ENCODE results near the gene RSU1. TPM values are rescaled to one million over a fixed set of nuclear protein-coding genes. Genes with fewer than 3 reads are reported as not detected.
A peak's percentile ranks its signal among the peaks of the same experiment; 100 is the strongest.

RSU1 gene
- polyA plus RNA-seq, 3 donors, result 45.7 to 111 (median 100) TPM

DNA sequence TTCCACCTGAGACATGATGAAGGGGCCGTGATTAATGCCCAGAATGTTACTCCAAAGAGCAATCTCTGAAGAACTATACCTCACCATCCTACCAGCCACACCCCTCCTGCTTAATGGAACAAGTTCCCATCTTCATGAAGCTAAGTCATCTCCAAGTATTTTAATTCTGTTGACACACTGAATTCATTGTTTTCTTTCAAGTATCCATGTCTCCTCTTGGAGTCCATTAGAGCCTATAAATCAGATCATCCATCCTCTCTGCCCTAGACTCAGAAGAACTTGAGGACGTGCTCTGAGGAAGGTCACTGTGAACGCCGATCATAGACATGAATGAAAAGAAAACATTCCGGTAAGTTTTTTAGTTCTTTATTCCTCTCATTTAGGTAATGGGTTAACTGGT is 126.8 kb downstream of the RSU1 start:
- Histone ChIP-seq H2AFZ (ENCODE audit: insufficient read depth, low read depth, low read length, poor library complexity, severe bottlenecking) (no peak overlapping the region), H3K4me1 (ENCODE audit: control insufficient read depth in 1 of 2, insufficient read depth in 2 of 2, low read length in 2 of 2) (no peaks in the 10 kb centered on the region), H3K9me3 (replicated peaks in 1 of 2; ENCODE audit: control insufficient read depth in 1 of 2, insufficient read depth in 1 of 2, low read length in 2 of 2) (no peaks in the 10 kb centered on the region), H3K9ac (ENCODE audit: insufficient read depth, low read length, poor library complexity, severe bottlenecking) (no peak overlapping the region), H3K27me3 (ENCODE audit: control insufficient read depth in 2 of 2, insufficient read depth in 2 of 2, low read length in 2 of 2) (no peaks in the 10 kb centered on the region), H3K79me2 (ENCODE audit: insufficient read depth, low read length) (no peaks in the 10 kb centered on the region), H4K20me1 (ENCODE audit: insufficient read depth, low read length) (no peaks in the 10 kb centered on the region), H3K4me2 (replicated peaks; ENCODE audit: extremely low read depth, low read length, poor library complexity, severe bottlenecking) (no peak overlapping the region), H3K36me3 (replicated peaks in 1 of 2; ENCODE audit: control insufficient read depth in 1 of 2, insufficient read depth in 2 of 2, low read length in 2 of 2) (peaks cover 5 to 30% of the 10 kb centered on the region in 2 donors), H3K4me3 (replicated peaks in 1 of 3; ENCODE audit: low read depth in 2 of 3, low read length in 3 of 3) (no peak overlapping the region), H3K27ac (ENCODE audit: low read depth in 1 of 2, low read length in 2 of 2) (no peak overlapping the region)
- Mint-ChIP-seq H3K9me3 (peaks cover 0 to 1% (median 0%) of the 10 kb centered on the region in 7 donors), H3K27ac (peak overlapping the region in 1 of 7 donors; percentile 46), H3K4me3 (no peak overlapping the region), H3K36me3 (peaks cover 36 to 48% of the 10 kb centered on the region in 2 donors), H3K4me1 (no peaks in the 10 kb centered on the region), H3K27me3 (ENCODE audit: low read depth in 3 of 3) (peaks cover 0 to 5% (median 0%) of the 10 kb centered on the region in 3 donors)
- TF ChIP-seq, protein P1, sequence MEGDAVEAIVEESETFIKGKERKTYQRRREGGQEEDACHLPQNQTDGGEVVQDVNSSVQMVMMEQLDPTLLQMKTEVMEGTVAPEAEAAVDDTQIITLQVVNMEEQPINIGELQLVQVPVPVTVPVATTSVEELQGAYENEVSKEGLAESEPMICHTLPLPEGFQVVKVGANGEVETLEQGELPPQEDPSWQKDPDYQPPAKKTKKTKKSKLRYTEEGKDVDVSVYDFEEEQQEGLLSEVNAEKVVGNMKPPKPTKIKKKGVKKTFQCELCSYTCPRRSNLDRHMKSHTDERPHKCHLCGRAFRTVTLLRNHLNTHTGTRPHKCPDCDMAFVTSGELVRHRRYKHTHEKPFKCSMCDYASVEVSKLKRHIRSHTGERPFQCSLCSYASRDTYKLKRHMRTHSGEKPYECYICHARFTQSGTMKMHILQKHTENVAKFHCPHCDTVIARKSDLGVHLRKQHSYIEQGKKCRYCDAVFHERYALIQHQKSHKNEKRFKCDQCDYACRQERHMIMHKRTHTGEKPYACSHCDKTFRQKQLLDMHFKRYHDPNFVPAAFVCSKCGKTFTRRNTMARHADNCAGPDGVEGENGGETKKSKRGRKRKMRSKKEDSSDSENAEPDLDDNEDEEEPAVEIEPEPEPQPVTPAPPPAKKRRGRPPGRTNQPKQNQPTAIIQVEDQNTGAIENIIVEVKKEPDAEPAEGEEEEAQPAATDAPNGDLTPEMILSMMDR (IDR thresholded peaks at IDR 0.05), result no peak
- no peak for DNase-seq
- intact Hi-C loops (cut with micrococcal nuclease), result no loop called here
- WGBS (ENCODE audit: insufficient coverage), result 93% methylated on average over 2 of the region's 5 CpGs

DNA sequence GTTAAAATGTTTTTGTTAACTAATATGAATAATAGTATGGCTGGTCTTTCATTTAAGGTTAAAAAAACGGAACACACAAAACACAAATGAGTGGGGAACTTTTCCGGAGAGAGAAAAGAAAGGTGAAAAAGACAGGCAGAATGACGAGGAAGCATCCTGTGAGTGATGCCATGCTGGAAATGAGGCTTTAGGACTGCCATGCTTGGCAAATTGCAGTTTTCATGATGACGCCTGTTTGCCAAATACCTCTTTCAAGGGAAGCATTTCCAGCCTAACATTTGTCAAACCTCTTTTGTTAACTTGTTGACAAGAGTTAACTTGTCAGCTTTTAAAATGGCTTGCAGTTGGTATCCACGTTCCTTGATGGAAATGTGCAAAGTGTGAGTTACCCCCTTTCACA is 127.5 kb downstream of the RSU1 start:
- Histone ChIP-seq H3K4me2 (replicated peaks; ENCODE audit: extremely low read depth, low read length, poor library complexity, severe bottlenecking) (no peak overlapping the region), H3K4me1 (ENCODE audit: control insufficient read depth in 1 of 2, insufficient read depth in 2 of 2, low read length in 2 of 2) (no peaks in the 10 kb centered on the region), H3K4me3 (replicated peaks in 1 of 3; ENCODE audit: low read depth in 2 of 3, low read length in 3 of 3) (no peak overlapping the region), H3K36me3 (replicated peaks in 1 of 2; ENCODE audit: control insufficient read depth in 1 of 2, insufficient read depth in 2 of 2, low read length in 2 of 2) (peaks cover 5 to 29% of the 10 kb centered on the region in 2 donors), H3K9me3 (replicated peaks in 1 of 2; ENCODE audit: control insufficient read depth in 1 of 2, insufficient read depth in 1 of 2, low read length in 2 of 2) (no peaks in the 10 kb centered on the region), H3K27ac (ENCODE audit: low read depth in 1 of 2, low read length in 2 of 2) (no peak overlapping the region), H3K27me3 (ENCODE audit: control insufficient read depth in 2 of 2, insufficient read depth in 2 of 2, low read length in 2 of 2) (no peaks in the 10 kb centered on the region), H2AFZ (ENCODE audit: insufficient read depth, low read depth, low read length, poor library complexity, severe bottlenecking) (no peak overlapping the region), H4K20me1 (ENCODE audit: insufficient read depth, low read length) (no peaks in the 10 kb centered on the region), H3K9ac (ENCODE audit: insufficient read depth, low read length, poor library complexity, severe bottlenecking) (no peak overlapping the region), H3K79me2 (ENCODE audit: insufficient read depth, low read length) (no peaks in the 10 kb centered on the region)
- TF ChIP-seq, protein P1 (IDR thresholded peaks at IDR 0.05), result no peak
- H3K4me1 Mint-ChIP-seq, result no peaks in the 10 kb centered on the region
- intact Hi-C loops (cut with micrococcal nuclease), result no loop called here
- H3K27me3 Mint-ChIP-seq (ENCODE audit: low read depth in 3 of 3), result peaks cover 0 to 5% (median 0%) of the 10 kb centered on the region in 3 donors
- H3K4me3 Mint-ChIP-seq, result no peak overlapping the region
- no peak for DNase-seq
- peaks cover 0 to 5% (median 0%) of the 10 kb centered on the region in 7 donors for H3K9me3 Mint-ChIP-seq
- H3K27ac Mint-ChIP-seq, result no peak overlapping the region
- WGBS (ENCODE audit: insufficient coverage), result 100% methylated on average over 3 of the region's 5 CpGs
- peaks cover 31 to 44% of the 10 kb centered on the region in 2 donors for H3K36me3 Mint-ChIP-seq
